Mesenchymal stem cell (in vitro differentiated cells and primary cell): ENCODE measurements around the gene ADD3.

Experiments
- DNase-seq: peaks from one replicate; pipeline ENCODE4 v3.0.0-alpha.2; 2013
- H2AFZ ChIP-seq: one replicate; pipeline ENCODE4 v1.6.1; 2013; ENCODE audit warnings: low read depth, mild to moderate bottlenecking, control low read depth, inconsistent platforms, low read length, moderate library complexity
- H2AK5ac ChIP-seq: 2 replicates; pipeline ENCODE4 v1.6.1; 2013; ENCODE audit warnings: low read length, moderate library complexity, mild to moderate bottlenecking, inconsistent platforms; ENCODE audit not compliant: severe bottlenecking
- H2BK120ac ChIP-seq: one replicate; pipeline ENCODE4 v1.6.1; 2013; ENCODE audit warnings: low read depth, mild to moderate bottlenecking, inconsistent platforms, low read length, moderate library complexity
- H2BK12ac ChIP-seq, 2 experiments: one replicate each; pipeline ENCODE4 v1.6.1; 2013; ENCODE audit warnings: inconsistent platforms in 2 of 2, low read length in 2 of 2, mild to moderate bottlenecking in 2 of 2, moderate library complexity in 2 of 2, control low read depth in 1 of 2
- H2BK15ac ChIP-seq: one replicate; pipeline ENCODE4 v1.6.1; 2013; ENCODE audit warnings: mild to moderate bottlenecking, low read depth, inconsistent platforms; ENCODE audit not compliant: poor library complexity, severe bottlenecking
- H2BK5ac ChIP-seq: 2 replicates; pipeline ENCODE4 v1.6.1; 2013; ENCODE audit warnings: low read depth, mild to moderate bottlenecking, low read length, control low read depth, inconsistent platforms; ENCODE audit not compliant: poor library complexity, severe bottlenecking
- H3K14ac ChIP-seq, 2 experiments: one replicate each; pipeline ENCODE4 v1.6.1; 2013; ENCODE audit warnings: inconsistent platforms in 2 of 2, low read length in 2 of 2, control low read depth in 1 of 2, mild to moderate bottlenecking in 1 of 2, moderate library complexity in 1 of 2
- H3K18ac ChIP-seq, 2 experiments: one replicate each; pipeline ENCODE4 v1.6.1; 2013; ENCODE audit warnings: inconsistent platforms in 2 of 2, low read length in 2 of 2, control low read depth in 1 of 2, low read depth in 1 of 2, mild to moderate bottlenecking in 1 of 2
- H3K23ac ChIP-seq, 2 experiments: one replicate each; pipeline ENCODE4 v1.6.1; 2013; ENCODE audit warnings: inconsistent platforms in 2 of 2, low read length in 2 of 2, mild to moderate bottlenecking in 2 of 2, moderate library complexity in 2 of 2, control low read depth in 1 of 2
- H3K27ac ChIP-seq: 2 replicates; pipeline ENCODE4 v1.5.1; 2013; ENCODE audit warnings: mild to moderate bottlenecking, moderate library complexity, low read length, control low read depth, inconsistent platforms; ENCODE audit not compliant: poor library complexity, severe bottlenecking
- H3K27me3 ChIP-seq, 2 experiments: 2 replicates each; pipeline versions ENCODE4 v1.6.1 to v1.7.0; 2013; ENCODE audit warnings: low read length in 2 of 2, mild to moderate bottlenecking in 2 of 2, moderate library complexity in 2 of 2, control low read depth in 1 of 2, inconsistent platforms in 1 of 2; ENCODE audit not compliant: control insufficient read depth in 1 of 2, insufficient read depth in 1 of 2
- H3K36me3 ChIP-seq, 2 experiments: 2 replicates each; pipeline versions ENCODE4 v1.6.1 to v1.7.0; 2013; ENCODE audit warnings: low read length in 2 of 2, control low read depth in 1 of 2, inconsistent platforms in 1 of 2, low read depth in 1 of 2, mild to moderate bottlenecking in 1 of 2; ENCODE audit not compliant: insufficient read depth in 2 of 2, control insufficient read depth in 1 of 2
- H3K4ac ChIP-seq, 2 experiments: one replicate each; pipeline ENCODE4 v1.6.1; 2013; ENCODE audit warnings: inconsistent platforms in 2 of 2, low read length in 2 of 2, mild to moderate bottlenecking in 2 of 2, moderate library complexity in 2 of 2, control low read depth in 1 of 2, low read depth in 1 of 2
- H3K4me1 ChIP-seq: 2 replicates; pipeline ENCODE4 v1.6.1; 2013; ENCODE audit warnings: low read depth, low read length, control low read depth; ENCODE audit not compliant: control insufficient read depth, insufficient read depth
- H3K4me2 ChIP-seq: 2 replicates; pipeline ENCODE4 v1.6.1; 2013; ENCODE audit warnings: low read length, mild to moderate bottlenecking, inconsistent platforms; ENCODE audit not compliant: poor library complexity, severe bottlenecking
- H3K4me3 ChIP-seq, 2 experiments: 2 replicates each; pipeline versions ENCODE4 v1.5.1 to v1.7.0; 2013; ENCODE audit warnings: low read length in 2 of 2, mild to moderate bottlenecking in 2 of 2, control low read depth in 1 of 2, low read depth in 1 of 2; ENCODE audit not compliant: insufficient read depth in 1 of 2
- H3K79me1 ChIP-seq: replicated peaks from 2 replicates; pipeline ENCODE4 v1.6.1; 2013; ENCODE audit warnings: mild to moderate bottlenecking, control low read depth, low read length, inconsistent platforms; ENCODE audit not compliant: poor library complexity, severe bottlenecking
- H3K9ac ChIP-seq: 2 replicates; pipeline ENCODE4 v1.7.0; 2013; ENCODE audit warnings: mild to moderate bottlenecking, low read length, moderate library complexity
- H3K9me3 ChIP-seq: 2 replicates; pipeline ENCODE4 v1.7.0; 2013; ENCODE audit warnings: mild to moderate bottlenecking, low read length; ENCODE audit not compliant: control insufficient read depth
- H4K8ac ChIP-seq: one replicate; pipeline ENCODE4 v1.6.1; 2013; ENCODE audit warnings: inconsistent platforms, mild to moderate bottlenecking, low read length, moderate library complexity
- H4K91ac ChIP-seq: one replicate; pipeline ENCODE4 v1.6.1; 2013; ENCODE audit warnings: mild to moderate bottlenecking, low read length, inconsistent platforms
- WGBS: methylation state at CpG from one replicate; pipeline ENCODE4 v1.1.7; 2013; ENCODE audit warnings: mixed read lengths; 5-methylcytosine and 5-hydroxymethylcytosine counted together

ADD3 gene

DNA sequence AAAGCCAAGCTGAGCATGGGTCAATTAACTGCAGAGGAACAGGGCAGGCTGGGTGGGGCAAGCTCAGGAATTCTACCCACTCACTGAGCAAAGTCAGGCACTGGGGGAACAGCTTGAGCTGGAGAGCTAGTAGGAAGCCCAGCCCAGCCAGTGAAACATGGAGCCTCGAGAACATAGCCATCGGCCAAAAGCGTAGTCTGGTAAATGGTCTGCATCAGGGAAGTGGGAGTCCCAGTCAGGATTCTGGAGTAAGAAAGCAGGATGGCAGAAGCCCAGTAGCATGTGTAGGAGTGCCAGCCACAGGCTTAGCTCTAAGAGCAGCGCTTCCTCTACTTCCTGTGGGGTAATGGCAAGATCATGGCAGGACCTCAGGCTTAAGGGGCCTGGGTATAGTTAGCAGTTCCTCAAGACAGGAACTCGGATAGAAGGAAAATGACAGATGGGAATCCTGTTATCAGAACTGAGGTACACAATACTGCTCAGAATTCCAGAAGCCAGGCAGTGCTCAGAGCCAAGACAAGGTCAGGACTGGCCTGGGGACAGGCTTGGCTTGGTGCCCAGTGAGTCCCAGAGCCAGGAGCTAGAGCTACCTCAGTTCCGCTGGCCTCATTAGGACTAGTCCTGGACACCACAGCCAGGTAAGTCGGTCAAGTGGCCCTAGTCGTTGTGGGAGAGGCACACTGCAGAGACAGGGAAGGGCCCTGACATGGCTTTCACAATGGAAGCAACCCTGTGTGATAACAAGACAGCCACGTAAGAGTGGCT, 134.3 kb downstream of the ADD3 start:
- Histone ChIP-seq H2BK15ac (no peak overlapping the region), H3K23ac (no peak overlapping the region), H3K27ac (no peak overlapping the region), H3K4ac (no peak overlapping the region), H3K9me3 (no peaks in the 10 kb centered on the region), H3K14ac (peak overlapping the region in 1 of 2 experiments; percentile 35), H2BK5ac (no peak overlapping the region), H3K9ac (no peak overlapping the region), H3K18ac (no peak overlapping the region), H3K27me3 (peaks cover 0 to 4% of the 10 kb centered on the region in 2 experiments), H3K79me1 (no peaks in the 10 kb centered on the region), H2BK120ac (no peak overlapping the region), H3K36me3 (peaks cover 0 to 12% of the 10 kb centered on the region in 2 experiments), H3K4me1 (peaks cover 2% of the 10 kb centered on the region), H2BK12ac (no peak overlapping the region), H4K91ac (no peak overlapping the region), H4K8ac (no peak overlapping the region), H2AFZ (no peak overlapping the region), H3K4me3 (no peak overlapping the region), H2AK5ac (no peak overlapping the region), H3K4me2 (no peak overlapping the region)
- DNase-seq: no peak
- 97% methylated on average over 9 of the region's 9 CpGs for WGBS

DNA sequence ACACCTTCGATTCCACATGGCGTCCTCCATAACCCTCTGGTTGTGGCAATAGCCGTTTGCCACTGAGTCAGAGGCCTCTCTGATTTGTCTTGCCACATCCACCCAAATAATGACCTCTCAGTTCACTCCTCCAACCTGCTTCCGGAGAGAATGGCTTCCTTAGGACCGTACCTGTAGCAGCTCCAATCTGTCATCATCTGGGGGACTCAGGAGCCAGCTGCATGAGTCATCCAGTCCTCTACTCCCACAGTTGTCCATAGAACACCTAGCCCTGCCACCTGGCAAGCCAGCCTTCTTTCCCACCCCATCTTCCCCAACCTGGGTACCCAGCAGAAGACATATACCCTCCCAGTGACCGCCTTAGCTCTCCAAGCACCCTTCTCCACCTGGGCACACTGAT, 135.2 kb downstream of the ADD3 start:
- no peak overlapping the region for H4K91ac ChIP-seq
- H3K36me3 ChIP-seq: peaks cover 0 to 12% of the 10 kb centered on the region in 2 experiments
- DNase-seq: no peak
- H3K23ac ChIP-seq: no peak overlapping the region
- no peak overlapping the region for H3K4me3 ChIP-seq
- peaks cover 0 to 4% of the 10 kb centered on the region in 2 experiments for H3K27me3 ChIP-seq
- H3K9me3 ChIP-seq: no peaks in the 10 kb centered on the region
- no peak overlapping the region for H2BK5ac ChIP-seq
- H3K4me1 ChIP-seq: peaks cover 2% of the 10 kb centered on the region
- 95% methylated on average over 6 of the region's 6 CpGs for WGBS
- H2AK5ac ChIP-seq: no peak overlapping the region
- no peak overlapping the region for H3K27ac ChIP-seq
- H3K4ac ChIP-seq: peak overlapping the region in 1 of 2 experiments; percentile 8
- no peak overlapping the region for H3K9ac ChIP-seq
- no peak overlapping the region for H2BK120ac ChIP-seq
- H3K14ac ChIP-seq: no peak overlapping the region
- H4K8ac ChIP-seq: no peak overlapping the region
- no peak overlapping the region for H2AFZ ChIP-seq
- no peaks in the 10 kb centered on the region for H3K79me1 ChIP-seq
- no peak overlapping the region for H2BK12ac ChIP-seq
- H3K18ac ChIP-seq: no peak overlapping the region
- no peak overlapping the region for H2BK15ac ChIP-seq
- H3K4me2 ChIP-seq: no peak overlapping the region

DNA sequence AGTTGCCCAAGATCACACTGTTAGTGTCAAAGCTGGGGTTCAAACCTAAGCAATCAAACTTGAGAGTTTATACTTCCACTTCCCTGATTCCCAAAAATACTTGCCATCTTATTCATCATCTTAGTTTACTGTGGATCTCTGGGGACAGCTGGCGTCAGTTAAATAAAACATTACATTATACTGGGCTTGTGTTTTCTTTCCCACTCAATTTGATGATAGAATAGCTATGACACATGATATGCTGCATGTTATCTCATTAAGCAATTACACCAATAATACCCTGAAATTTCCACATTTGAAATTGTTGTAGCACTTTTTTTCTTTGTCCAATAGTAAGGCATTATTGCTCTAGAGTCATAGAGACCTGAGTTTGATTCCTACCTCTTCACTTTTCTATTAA, 136.7 kb downstream of the ADD3 start:
- Histone ChIP-seq H3K18ac (no peak overlapping the region), H3K27ac (no peak overlapping the region), H3K4me2 (no peak overlapping the region), H3K23ac (no peak overlapping the region), H2AFZ (no peak overlapping the region), H2AK5ac (no peak overlapping the region), H3K9ac (no peak overlapping the region), H2BK5ac (no peak overlapping the region), H3K4me1 (peaks cover 2% of the 10 kb centered on the region), H3K4ac (no peak overlapping the region), H2BK12ac (no peak overlapping the region), H3K14ac (no peak overlapping the region), H3K27me3 (peaks cover 6 to 10% of the 10 kb centered on the region in 2 experiments), H2BK120ac (no peak overlapping the region), H2BK15ac (no peak overlapping the region), H4K91ac (no peak overlapping the region), H3K36me3 (peaks cover 0 to 6% of the 10 kb centered on the region in 2 experiments), H3K79me1 (no peaks in the 10 kb centered on the region), H3K4me3 (no peak overlapping the region), H4K8ac (no peak overlapping the region), H3K9me3 (no peaks in the 10 kb centered on the region)
- no CpG with 5 or more reads among the region's 1 CpG for WGBS
- DNase-seq: no peak

DNA sequence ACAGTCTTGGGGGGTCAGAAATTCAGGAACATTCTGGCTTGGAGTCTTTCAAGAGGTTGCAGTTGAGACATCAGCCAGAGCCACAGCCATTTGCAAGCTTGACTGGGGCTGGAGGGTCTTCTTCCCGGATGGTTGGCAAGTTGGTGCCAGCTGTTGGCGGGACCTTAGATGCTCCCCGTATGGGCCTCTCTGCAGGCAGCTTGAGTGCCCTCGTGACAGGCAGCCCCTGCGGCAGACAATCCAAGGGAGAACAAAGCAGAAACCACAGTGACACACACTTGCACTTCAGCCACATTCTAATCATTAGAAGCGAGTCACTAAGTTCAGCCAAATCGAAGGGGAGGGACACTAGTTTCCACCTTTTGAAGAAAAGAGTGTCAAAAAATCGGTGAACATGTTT, 140.2 kb downstream of the ADD3 start:
- Histone ChIP-seq H3K36me3 (no peaks in the 10 kb centered on the region), H3K4me2 (no peak overlapping the region), H3K9me3 (no peaks in the 10 kb centered on the region), H3K14ac (no peak overlapping the region), H3K79me1 (no peaks in the 10 kb centered on the region), H3K4me1 (peaks cover 2% of the 10 kb centered on the region), H2AFZ (no peak overlapping the region), H3K27ac (no peak overlapping the region), H2BK12ac (no peak overlapping the region), H2BK5ac (no peak overlapping the region), H3K4me3 (no peak overlapping the region), H2BK120ac (no peak overlapping the region), H2BK15ac (no peak overlapping the region), H3K23ac (peak overlapping the region in 1 of 2 experiments; percentile 9), H2AK5ac (no peak overlapping the region), H3K18ac (no peak overlapping the region), H3K9ac (no peak overlapping the region), H3K4ac (no peak overlapping the region), H3K27me3 (peaks cover 26 to 32% of the 10 kb centered on the region in 2 experiments), H4K8ac (no peak overlapping the region), H4K91ac (no peak overlapping the region)
- no peak for DNase-seq
- 85% methylated on average over 7 of the region's 8 CpGs for WGBS
